Endodermal cell (in vitro differentiated cells): ENCODE measurements around the gene FAM186B. TPM values are rescaled to one million over a fixed set of nuclear protein-coding genes. Genes with fewer than 3 reads are reported as not detected.
A peak's percentile ranks its signal among the peaks of the same experiment; 100 is the strongest.

Experiments
- DNase-seq: peaks from one replicate; pipeline ENCODE4 v3.0.0-alpha.2; 2017
- H3K27ac ChIP-seq: 2 replicates; pipeline ENCODE4 v1.5.1; 2013; ENCODE audit warnings: mild to moderate bottlenecking, low read depth, low read length, moderate library complexity
- H3K27me3 ChIP-seq: 2 replicates; pipeline ENCODE4 v1.6.1; 2013; ENCODE audit warnings: mild to moderate bottlenecking, low read length, moderate library complexity; ENCODE audit not compliant: insufficient read depth, control insufficient read depth, poor library complexity, severe bottlenecking
- H3K36me3 ChIP-seq: 2 replicates; pipeline ENCODE4 v1.7.0; 2013; ENCODE audit warnings: mild to moderate bottlenecking, low read length, moderate library complexity; ENCODE audit not compliant: control insufficient read depth, insufficient read depth
- H3K4me1 ChIP-seq: one replicate; pipeline ENCODE4 v1.7.0; 2013; ENCODE audit warnings: low read length; ENCODE audit not compliant: control insufficient read depth, insufficient read depth
- H3K4me3 ChIP-seq: 2 replicates; pipeline ENCODE4 v1.5.1; 2013; ENCODE audit warnings: mild to moderate bottlenecking, low read length, moderate library complexity
- H3K9ac ChIP-seq: 2 replicates; pipeline ENCODE4 v1.6.1; 2013; ENCODE audit warnings: mild to moderate bottlenecking, low read length, moderate library complexity; ENCODE audit not compliant: poor library complexity, severe bottlenecking; ENCODE audit errors: extremely low read depth
- H3K9me3 ChIP-seq: 2 replicates; pipeline ENCODE4 v1.6.1; 2013; ENCODE audit warnings: mild to moderate bottlenecking, low read length, moderate library complexity; ENCODE audit not compliant: control insufficient read depth
- H3K27ac Mint-ChIP-seq: 2 replicates; pipeline ENCODE4 v1.8.0; 2020; ENCODE audit warnings: mixed read lengths
- H3K27me3 Mint-ChIP-seq: 2 replicates; pipeline ENCODE4 v1.8.0; 2021; ENCODE audit warnings: mild to moderate bottlenecking, mixed read lengths; ENCODE audit not compliant: insufficient read depth
- H3K36me3 Mint-ChIP-seq: 2 replicates; pipeline ENCODE4 v1.8.0; 2020; ENCODE audit warnings: low read depth, mixed read lengths
- H3K4me1 Mint-ChIP-seq: 2 replicates; pipeline ENCODE4 v1.8.0; 2020; ENCODE audit warnings: mixed read lengths
- H3K4me3 Mint-ChIP-seq: 2 replicates; pipeline ENCODE4 v1.8.0; 2020; ENCODE audit warnings: mild to moderate bottlenecking, moderate library complexity, mixed read lengths
- H3K9me3 Mint-ChIP-seq: 2 replicates; pipeline ENCODE4 v1.8.0; 2020; ENCODE audit warnings: mild to moderate bottlenecking, mixed read lengths
- CTCF ChIP-seq: fragments of 200-600 bp; sonication (generic); conservative IDR thresholded peaks from 2 replicates; pipeline ENCODE4 v1.5.0; 2021; ENCODE audit warnings: antibody characterized with exemption, mild to moderate bottlenecking
- WGBS, 2 experiments: methylation state at CpG; one replicate each; pipeline versions ENCODE4 v1.1.5 to v1.1.7; 2013; ENCODE audit warnings: missing lambda C conversion rate in 2 of 2, mixed read lengths in 1 of 2; ENCODE audit not compliant: insufficient coverage in 1 of 2, insufficient read length in 1 of 2; 5-methylcytosine and 5-hydroxymethylcytosine counted together
- total RNA-seq, 2 donors: library from RNA; stranded (reverse); fragmentation: NEBNext Ultra II Directional in 1 of 2; extraction: Animal tissue kit (Norgen Biotek cat#: 25700) in 1 of 2; gene quantifications; 2 replicates in 1 of 2; 3 replicates in 1 of 2; pipeline ENCODE4 v1.2.1, GENCODE V29; 2021

The FAM186B gene
- total RNA-seq, 2 donors from 2014 or later, result 0.22 to 0.26 TPM

DNA sequence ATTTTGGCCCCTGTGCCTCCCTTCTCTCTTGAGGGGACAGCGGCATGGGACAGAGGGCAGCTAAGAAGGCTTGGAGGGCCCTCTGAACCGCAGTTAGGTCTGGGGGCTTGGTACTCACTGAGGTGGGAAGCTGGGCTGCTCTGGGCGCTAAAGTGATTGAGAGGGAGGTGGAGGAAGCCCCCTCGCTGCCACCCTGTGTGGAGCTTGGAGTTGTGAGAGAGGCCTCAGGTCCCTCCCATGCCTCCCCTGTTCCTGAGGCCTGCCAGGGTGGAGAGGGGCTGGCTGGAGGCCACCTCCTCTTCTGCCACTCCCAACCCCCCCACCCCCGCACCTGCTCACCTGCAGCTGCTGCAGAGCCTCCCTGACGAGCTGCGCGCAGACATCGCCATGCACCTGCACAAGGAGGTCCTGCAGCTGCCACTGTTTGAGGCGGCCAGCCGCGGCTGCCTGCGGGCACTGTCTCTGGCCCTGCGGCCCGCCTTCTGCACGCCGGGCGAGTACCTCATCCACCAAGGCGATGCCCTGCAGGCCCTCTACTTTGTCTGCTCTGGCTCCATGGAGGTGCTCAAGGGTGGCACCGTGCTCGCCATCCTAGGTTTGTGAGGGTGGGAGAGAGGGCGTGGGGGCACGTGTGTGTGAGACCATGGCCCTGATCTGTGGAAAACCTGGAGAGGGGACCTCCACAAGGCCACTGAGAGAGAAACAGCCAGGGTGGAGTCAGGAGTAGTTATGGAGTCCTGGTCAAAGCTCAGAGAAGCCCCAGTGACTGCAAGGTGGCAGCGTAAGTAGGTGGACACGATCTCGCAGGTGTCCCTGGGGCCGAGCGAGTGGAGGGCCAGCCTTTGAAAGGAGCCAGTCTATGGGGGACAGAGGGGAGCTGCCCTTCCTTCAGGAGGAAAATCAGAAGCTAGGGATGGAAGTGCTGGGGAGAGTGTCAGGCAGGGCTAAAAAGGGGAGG, 55.4 kb downstream of the FAM186B start:
- H3K27ac ChIP-seq, result no peak overlapping the region
- H3K27me3 Mint-ChIP-seq, result peaks cover 70% of the 10 kb centered on the region
- H3K27ac Mint-ChIP-seq, result peak overlapping the region; percentile 77
- H3K9me3 ChIP-seq, result no peaks in the 10 kb centered on the region
- no peak overlapping the region for H3K4me3 ChIP-seq
- H3K9me3 Mint-ChIP-seq, result no peaks in the 10 kb centered on the region
- peak overlapping the region; percentile 47 for H3K4me3 Mint-ChIP-seq
- DNase-seq, result peak; percentile 56
- no peaks in the 10 kb centered on the region for H3K36me3 Mint-ChIP-seq
- H3K27me3 ChIP-seq, result peaks cover 41% of the 10 kb centered on the region
- no peak overlapping the region for H3K9ac ChIP-seq
- no peak for TF ChIP-seq CTCF
- H3K36me3 ChIP-seq, result no peaks in the 10 kb centered on the region
- H3K4me1 Mint-ChIP-seq, result peaks cover 27% of the 10 kb centered on the region
- peaks cover 7% of the 10 kb centered on the region for H3K4me1 ChIP-seq
- WGBS, 2 experiments, result 90 to 95% methylated on average over 11 to 28 of the region's 28 CpGs

DNA sequence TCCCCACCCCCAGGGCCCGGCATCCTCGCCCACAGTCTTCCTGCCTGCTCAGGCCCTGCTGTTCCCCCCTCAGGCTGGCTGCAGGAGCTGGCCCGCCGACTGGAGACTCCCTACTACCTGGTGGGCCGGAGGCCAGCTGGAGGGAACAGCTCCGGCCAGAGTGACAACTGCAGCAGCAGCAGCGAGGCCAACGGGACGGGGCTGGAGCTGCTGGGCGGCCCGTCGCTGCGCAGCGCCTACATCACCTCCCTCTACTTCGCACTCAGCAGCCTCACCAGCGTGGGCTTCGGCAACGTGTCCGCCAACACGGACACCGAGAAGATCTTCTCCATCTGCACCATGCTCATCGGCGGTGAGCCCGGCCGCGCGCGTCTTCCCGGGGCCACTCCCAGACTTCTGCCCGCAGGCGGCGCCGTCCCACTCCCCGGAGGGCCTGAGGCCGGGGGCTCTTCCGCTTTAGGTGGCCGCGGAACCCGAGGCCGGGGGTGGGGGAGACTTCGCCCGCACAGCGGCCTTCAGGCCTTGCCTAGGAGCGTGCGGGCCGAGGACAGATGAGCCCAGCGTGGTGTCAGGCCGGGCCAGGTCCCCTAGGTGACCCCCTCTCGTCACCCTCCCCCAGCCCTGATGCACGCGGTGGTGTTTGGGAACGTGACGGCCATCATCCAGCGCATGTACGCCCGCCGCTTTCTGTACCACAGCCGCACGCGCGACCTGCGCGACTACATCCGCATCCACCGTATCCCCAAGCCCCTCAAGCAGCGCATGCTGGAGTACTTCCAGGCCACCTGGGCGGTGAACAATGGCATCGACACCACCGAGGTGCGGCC, 56.4 kb downstream of the FAM186B start:
- no peaks in the 10 kb centered on the region for H3K9me3 Mint-ChIP-seq
- WGBS, 2 experiments, result 50 to 67% methylated on average over 32 to 70 of the region's 70 CpGs
- H3K27me3 ChIP-seq, result peaks cover 51% of the 10 kb centered on the region
- no peak overlapping the region for H3K27ac Mint-ChIP-seq
- peaks cover 31% of the 10 kb centered on the region for H3K4me1 Mint-ChIP-seq
- no peak overlapping the region for H3K27ac ChIP-seq
- H3K27me3 Mint-ChIP-seq, result peaks cover 80% of the 10 kb centered on the region
- H3K4me1 ChIP-seq, result peaks cover 7% of the 10 kb centered on the region
- no peaks in the 10 kb centered on the region for H3K9me3 ChIP-seq
- H3K4me3 Mint-ChIP-seq, result peak overlapping the region; percentile 47
- no peaks in the 10 kb centered on the region for H3K36me3 Mint-ChIP-seq
- H3K4me3 ChIP-seq, result no peak overlapping the region
- H3K36me3 ChIP-seq, result no peaks in the 10 kb centered on the region
- H3K9ac ChIP-seq, result no peak overlapping the region
- peak; percentile 75 for TF ChIP-seq CTCF
- peak; percentile 87 for DNase-seq

- Mint-ChIP-seq H3K27ac (no peak overlapping the region), H3K9me3 (no peaks in the 10 kb centered on the region), H3K4me1 (peaks cover 25% of the 10 kb centered on the region), H3K4me3 (no peak overlapping the region), H3K36me3 (no peaks in the 10 kb centered on the region), H3K27me3 (peaks cover 85% of the 10 kb centered on the region)
- peaks cover 57% of the 10 kb centered on the region for H3K27me3 ChIP-seq
- no peak overlapping the region for H3K27ac ChIP-seq
- H3K36me3 ChIP-seq, result no peaks in the 10 kb centered on the region
- WGBS, 2 experiments, result 92 to 100% methylated on average over 1 to 8 of the region's 8 CpGs
- no peaks in the 10 kb centered on the region for H3K9me3 ChIP-seq
- peaks cover 7% of the 10 kb centered on the region for H3K4me1 ChIP-seq
- no peak for DNase-seq
- no peak for TF ChIP-seq CTCF
- H3K9ac ChIP-seq, result no peak overlapping the region
- H3K4me3 ChIP-seq, result no peak overlapping the region
Observed at GRCh38 chr12:49548481-49548821, 57.0 kb downstream of the FAM186B start.
